Measurements from ENCODE around the gene STEAP3. TPM values are rescaled to one million over a fixed set of nuclear protein-coding genes. Genes with fewer than 3 reads are reported as not detected.

Gene STEAP3
- polyA plus RNA-seq, 1 donor from 2014 or later: not detected

DNA sequence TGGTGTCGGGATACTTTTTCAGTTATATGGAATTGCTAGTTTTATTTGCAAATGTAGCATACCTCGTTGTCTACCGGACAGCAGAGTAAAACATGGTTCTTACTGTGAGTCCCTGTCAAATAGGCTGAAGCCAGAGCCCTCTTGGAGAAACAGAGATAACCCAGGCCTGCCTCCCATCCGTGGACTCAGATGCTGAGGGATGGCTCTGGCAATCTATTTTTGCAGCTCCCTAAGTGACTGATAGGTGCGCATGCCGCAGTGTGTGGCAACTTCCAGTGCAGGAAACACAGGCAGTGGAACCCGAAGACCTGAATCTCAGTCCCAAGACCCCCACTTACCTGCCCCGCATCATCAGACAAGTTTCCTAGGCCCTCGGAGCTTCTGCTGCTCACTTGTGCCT lies 33.6 kb downstream of the STEAP3 start:
- Histone ChIP-seq H3F3A (ENCODE audit: insufficient read depth, low read length, poor library complexity, severe bottlenecking) (no peaks in the 10 kb centered on the region), H4K20me1 (ENCODE audit: insufficient read depth) (no peaks in the 10 kb centered on the region), H2AFZ (ENCODE audit: low read depth, low read length) (no peak overlapping the region), H3K9me2 (ENCODE audit: insufficient read depth, low read length) (no peaks in the 10 kb centered on the region), H3K9ac (ENCODE audit: low read length) (no peak overlapping the region), H3K4me3 (ENCODE audit: low read length) (no peak overlapping the region), H3K4me2 (ENCODE audit: low read length) (no peak overlapping the region), H3K9me3 (ENCODE audit: low read length) (no peaks in the 10 kb centered on the region), H3K79me2 (replicated peaks; ENCODE audit: insufficient read depth, low read length) (no peaks in the 10 kb centered on the region), H3K27me3 (ENCODE audit: insufficient read depth, low read depth, low read length) (no peaks in the 10 kb centered on the region), H3K36me3 (ENCODE audit: insufficient read depth, low read length) (no peaks in the 10 kb centered on the region), H3K27ac (ENCODE audit: low read length) (no peak overlapping the region)
- TF ChIP-seq, protein P1, sequence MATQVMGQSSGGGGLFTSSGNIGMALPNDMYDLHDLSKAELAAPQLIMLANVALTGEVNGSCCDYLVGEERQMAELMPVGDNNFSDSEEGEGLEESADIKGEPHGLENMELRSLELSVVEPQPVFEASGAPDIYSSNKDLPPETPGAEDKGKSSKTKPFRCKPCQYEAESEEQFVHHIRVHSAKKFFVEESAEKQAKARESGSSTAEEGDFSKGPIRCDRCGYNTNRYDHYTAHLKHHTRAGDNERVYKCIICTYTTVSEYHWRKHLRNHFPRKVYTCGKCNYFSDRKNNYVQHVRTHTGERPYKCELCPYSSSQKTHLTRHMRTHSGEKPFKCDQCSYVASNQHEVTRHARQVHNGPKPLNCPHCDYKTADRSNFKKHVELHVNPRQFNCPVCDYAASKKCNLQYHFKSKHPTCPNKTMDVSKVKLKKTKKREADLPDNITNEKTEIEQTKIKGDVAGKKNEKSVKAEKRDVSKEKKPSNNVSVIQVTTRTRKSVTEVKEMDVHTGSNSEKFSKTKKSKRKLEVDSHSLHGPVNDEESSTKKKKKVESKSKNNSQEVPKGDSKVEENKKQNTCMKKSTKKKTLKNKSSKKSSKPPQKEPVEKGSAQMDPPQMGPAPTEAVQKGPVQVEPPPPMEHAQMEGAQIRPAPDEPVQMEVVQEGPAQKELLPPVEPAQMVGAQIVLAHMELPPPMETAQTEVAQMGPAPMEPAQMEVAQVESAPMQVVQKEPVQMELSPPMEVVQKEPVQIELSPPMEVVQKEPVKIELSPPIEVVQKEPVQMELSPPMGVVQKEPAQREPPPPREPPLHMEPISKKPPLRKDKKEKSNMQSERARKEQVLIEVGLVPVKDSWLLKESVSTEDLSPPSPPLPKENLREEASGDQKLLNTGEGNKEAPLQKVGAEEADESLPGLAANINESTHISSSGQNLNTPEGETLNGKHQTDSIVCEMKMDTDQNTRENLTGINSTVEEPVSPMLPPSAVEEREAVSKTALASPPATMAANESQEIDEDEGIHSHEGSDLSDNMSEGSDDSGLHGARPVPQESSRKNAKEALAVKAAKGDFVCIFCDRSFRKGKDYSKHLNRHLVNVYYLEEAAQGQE (IDR thresholded peaks at IDR 0.05; ENCODE audit: borderline replicate concordance): no peak
- TF ChIP-seq EP300 (conservative IDR thresholded peaks at IDR 0.05; ENCODE audit: poor library complexity, severe bottlenecking): no peak

DNA sequence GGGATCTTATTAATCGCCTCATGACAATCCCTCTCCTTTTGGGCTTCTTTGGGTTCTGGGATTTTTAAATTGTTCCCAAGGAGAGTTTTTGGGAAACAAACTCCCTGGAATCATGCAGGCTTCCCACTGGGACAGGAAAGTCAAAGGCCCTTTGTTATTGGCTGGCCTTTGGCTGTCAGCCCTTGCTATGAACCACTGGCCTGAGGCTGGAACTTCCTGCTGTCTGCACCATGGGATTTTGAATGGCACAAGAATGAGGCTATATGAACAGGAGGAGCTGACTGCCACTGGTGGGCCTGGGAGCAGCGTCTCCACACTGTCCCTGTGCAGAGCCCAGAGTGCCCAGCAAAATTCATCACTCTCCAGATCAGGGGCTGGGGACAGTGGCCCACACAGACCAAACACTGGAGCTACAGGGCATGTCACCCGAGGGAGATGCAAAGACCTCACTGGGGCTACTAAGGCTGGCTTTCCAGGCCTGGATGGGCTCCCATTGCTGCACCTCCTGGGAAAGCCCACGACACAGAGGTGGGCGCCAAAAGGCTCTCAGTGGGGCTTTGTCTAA lies 35.7 kb downstream of the STEAP3 start:
- H3K27ac ChIP-seq (ENCODE audit: low read length): no peak overlapping the region
- no peak overlapping the region for H3K4me3 ChIP-seq (ENCODE audit: low read length)
- no peak overlapping the region for H3K4me2 ChIP-seq (ENCODE audit: low read length)

More for the DNA sequence above, 35.7 kb downstream of the STEAP3 start:
- Histone ChIP-seq H3F3A (ENCODE audit: insufficient read depth, low read length, poor library complexity, severe bottlenecking) (no peaks in the 10 kb centered on the region), H3K9ac (ENCODE audit: low read length) (no peak overlapping the region), H4K20me1 (ENCODE audit: insufficient read depth) (no peaks in the 10 kb centered on the region), H3K79me2 (replicated peaks; ENCODE audit: insufficient read depth, low read length) (no peaks in the 10 kb centered on the region), H3K9me3 (ENCODE audit: low read length) (no peaks in the 10 kb centered on the region), H3K9me2 (ENCODE audit: insufficient read depth, low read length) (no peaks in the 10 kb centered on the region), H3K36me3 (ENCODE audit: insufficient read depth, low read length) (no peaks in the 10 kb centered on the region), H3K27me3 (ENCODE audit: insufficient read depth, low read depth, low read length) (no peaks in the 10 kb centered on the region), H2AFZ (ENCODE audit: low read depth, low read length) (no peak overlapping the region)
- TF ChIP-seq EZH2 (IDR thresholded peaks at IDR 0.05; ENCODE audit: borderline replicate concordance, insufficient read depth, low read length, poor library complexity, severe bottlenecking) (no peak), TAF1 (IDR thresholded peaks at IDR 0.05; ENCODE audit: low read depth) (no peak), POLR2AphosphoS5 (IDR thresholded peaks at IDR 0.05) (no peak), SMC3 (conservative IDR thresholded peaks at IDR 0.05; ENCODE audit: poor library complexity) (no peak), MXI1 (conservative IDR thresholded peaks at IDR 0.05; ENCODE audit: poor library complexity, severe bottlenecking) (no peak), RAD21 (conservative IDR thresholded peaks at IDR 0.05) (no peak), EP300 (conservative IDR thresholded peaks at IDR 0.05; ENCODE audit: poor library complexity, severe bottlenecking) (no peak)
- TF ChIP-seq, protein P2, sequence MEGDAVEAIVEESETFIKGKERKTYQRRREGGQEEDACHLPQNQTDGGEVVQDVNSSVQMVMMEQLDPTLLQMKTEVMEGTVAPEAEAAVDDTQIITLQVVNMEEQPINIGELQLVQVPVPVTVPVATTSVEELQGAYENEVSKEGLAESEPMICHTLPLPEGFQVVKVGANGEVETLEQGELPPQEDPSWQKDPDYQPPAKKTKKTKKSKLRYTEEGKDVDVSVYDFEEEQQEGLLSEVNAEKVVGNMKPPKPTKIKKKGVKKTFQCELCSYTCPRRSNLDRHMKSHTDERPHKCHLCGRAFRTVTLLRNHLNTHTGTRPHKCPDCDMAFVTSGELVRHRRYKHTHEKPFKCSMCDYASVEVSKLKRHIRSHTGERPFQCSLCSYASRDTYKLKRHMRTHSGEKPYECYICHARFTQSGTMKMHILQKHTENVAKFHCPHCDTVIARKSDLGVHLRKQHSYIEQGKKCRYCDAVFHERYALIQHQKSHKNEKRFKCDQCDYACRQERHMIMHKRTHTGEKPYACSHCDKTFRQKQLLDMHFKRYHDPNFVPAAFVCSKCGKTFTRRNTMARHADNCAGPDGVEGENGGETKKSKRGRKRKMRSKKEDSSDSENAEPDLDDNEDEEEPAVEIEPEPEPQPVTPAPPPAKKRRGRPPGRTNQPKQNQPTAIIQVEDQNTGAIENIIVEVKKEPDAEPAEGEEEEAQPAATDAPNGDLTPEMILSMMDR (IDR thresholded peaks at IDR 0.05; ENCODE audit: poor library complexity, severe bottlenecking): no peak
- TF ChIP-seq, protein P1 (IDR thresholded peaks at IDR 0.05; ENCODE audit: borderline replicate concordance): no peak
